LHCN-M2 (cell line): ENCODE data around the gene ZBTB46. TPM values are rescaled to one million over a fixed set of nuclear protein-coding genes. Genes with fewer than 3 reads are reported as not detected.

ENCODE experiments used
- DNase-seq: peaks from one replicate; pipeline ENCODE4 v3.0.0-alpha.2; 2012; ENCODE audit warnings: low read depth
- total RNA-seq: library from RNA; depleted of rRNA; stranded (reverse); fragments of >200 nt; gene quantifications from 2 replicates; pipeline ENCODE4 v1.2.3, GENCODE V29; 2014

ZBTB46 gene
- total RNA-seq, 1 experiment from 2014 or later, result 9.1 TPM

GRCh38 chr20:63746751-63747315 lies 84.2 kb downstream of the ZBTB46 start:
- DNase-seq, result no peak

- no peak for DNase-seq
Measured at GRCh38 chr20:63745961-63746731, 84.9 kb downstream of the ZBTB46 start.

- no peak for DNase-seq
Measured at GRCh38 chr20:63745424-63745805, 85.6 kb downstream of the ZBTB46 start.

GRCh38 chr20:63744574-63745423 lies 86.3 kb downstream of the ZBTB46 start:
- no peak for DNase-seq

GRCh38 chr20:63744158-63744557 lies 86.9 kb downstream of the ZBTB46 start:
- no peak for DNase-seq

GRCh38 chr20:63743210-63743970 lies 87.7 kb downstream of the ZBTB46 start:
- DNase-seq, result no peak

- DNase-seq, result no peak
Measured at GRCh38 chr20:63742381-63743024, 88.6 kb downstream of the ZBTB46 start.

GRCh38 chr20:63741676-63742380 lies 89.2 kb downstream of the ZBTB46 start:
- DNase-seq, result no peak

GRCh38 chr20:63741354-63741675 lies 89.7 kb downstream of the ZBTB46 start:
- DNase-seq, result no peak

- DNase-seq, result peak; percentile 89
Measured at GRCh38 chr20:63740627-63741353, 90.3 kb downstream of the ZBTB46 start.

- DNase-seq, result peak; percentile 55
Measured at GRCh38 chr20:63740070-63740626, 90.9 kb downstream of the ZBTB46 start.

- peak; percentile 62 for DNase-seq
Measured at GRCh38 chr20:63739130-63740069, 91.7 kb downstream of the ZBTB46 start, which contains the start of gene SLC2A4RG. Gene SLC2A4RG, plus strand, starts transcription at chr20:63739776. Its CDS starts 137 bp downstream, at chr20:63739913.

GRCh38 chr20:63738687-63739129 lies 92.4 kb downstream of the ZBTB46 start:
- DNase-seq, result no peak

GRCh38 chr20:63737945-63738686 lies 92.9 kb downstream of the ZBTB46 start:
- no peak for DNase-seq

GRCh38 chr20:63737695-63737944 lies 93.4 kb downstream of the ZBTB46 start:
- DNase-seq, result no peak

- no peak for DNase-seq
Measured at GRCh38 chr20:63736893-63737694, 94.0 kb downstream of the ZBTB46 start.
